COLO668 (cell line): Measurements from ENCODE around the gene ASIC5.

Experiments used
- DNase-seq: peaks from one replicate; lab custom pipeline; 2025; ENCODE audit not compliant: unreplicated experiment; lab: John Stamatoyannopoulos, UW

ASIC5 gene

GRCh38 chr4:155881555-155881954 is 15.5 kb upstream of the ASIC5 start:
- DNase-seq, result no peak

GRCh38 chr4:155879767-155880166 is 13.7 kb upstream of the ASIC5 start:
- DNase-seq, result no peak

GRCh38 chr4:155878611-155879010 is 12.5 kb upstream of the ASIC5 start:
- no peak for DNase-seq

- DNase-seq, result no peak
Observed at GRCh38 chr4:155877971-155878370, 11.9 kb upstream of the ASIC5 start.

GRCh38 chr4:155875878-155876277 is 9.8 kb upstream of the ASIC5 start:
- DNase-seq, result no peak

GRCh38 chr4:155855897-155856296 is 10.2 kb downstream of the ASIC5 start:
- no peak for DNase-seq

GRCh38 chr4:155854582-155855226 is 11.4 kb downstream of the ASIC5 start:
- no peak for DNase-seq

- DNase-seq, result no peak
Observed at GRCh38 chr4:155853189-155853588, 12.9 kb downstream of the ASIC5 start.

- DNase-seq, result no peak
Observed at GRCh38 chr4:155849042-155849441, 17.0 kb downstream of the ASIC5 start.

GRCh38 chr4:155846929-155847328 is 19.1 kb downstream of the ASIC5 start:
- DNase-seq, result no peak

GRCh38 chr4:155842080-155842479 is 24.0 kb downstream of the ASIC5 start:
- DNase-seq, result no peak

GRCh38 chr4:155837203-155837796 is 28.8 kb downstream of the ASIC5 start:
- no peak for DNase-seq

GRCh38 chr4:155832664-155833063 is 33.4 kb downstream of the ASIC5 start:
- no peak for DNase-seq

- no peak for DNase-seq
Observed at GRCh38 chr4:155828628-155829027, 37.4 kb downstream of the ASIC5 start.

GRCh38 chr4:155822572-155822971 is 43.5 kb downstream of the ASIC5 start:
- DNase-seq, result no peak

- DNase-seq, result no peak
Observed at GRCh38 chr4:155820887-155821518, 45.1 kb downstream of the ASIC5 start.

GRCh38 chr4:155819066-155819465 is 47.0 kb downstream of the ASIC5 start:
- DNase-seq, result no peak

- no peak for DNase-seq
Observed at GRCh38 chr4:155818639-155819038, 47.4 kb downstream of the ASIC5 start.

- no peak for DNase-seq
Observed at GRCh38 chr4:155811083-155811482, 55.0 kb downstream of the ASIC5 start.

GRCh38 chr4:155809835-155810234 is 56.2 kb downstream of the ASIC5 start:
- DNase-seq, result no peak

- DNase-seq, result no peak
Observed at GRCh38 chr4:155807021-155807420, 59.1 kb downstream of the ASIC5 start.

GRCh38 chr4:155805016-155805415 is 61.1 kb downstream of the ASIC5 start:
- no peak for DNase-seq
